CD14-positive monocyte (primary cell): ENCODE results near the gene SDF4. TPM values are rescaled to one million over a fixed set of nuclear protein-coding genes. Genes with fewer than 3 reads are reported as not detected.

ENCODE experiments used
- DNase-seq, 3 donors: peaks; one replicate each; pipeline ENCODE4 v3.0.0-alpha.2; 2011 to 2022
- H2AFZ ChIP-seq: 2 replicates; pipeline ENCODE4 v1.6.0; 2012; ENCODE audit warnings: mild to moderate bottlenecking, low read depth, low read length, inconsistent platforms; ENCODE audit not compliant: insufficient read depth, poor library complexity, severe bottlenecking
- H3K27ac ChIP-seq, 2 donors: 1 replicate in 1 of 2; 2 replicates in 1 of 2; pipeline ENCODE4 v1.5.1; 2012 to 2013; ENCODE audit warnings: low read length in 2 of 2, control low read depth in 1 of 2, inconsistent platforms in 1 of 2, low read depth in 1 of 2, mild to moderate bottlenecking in 1 of 2
- H3K27me3 ChIP-seq, 2 donors: one replicate each; pipeline versions ENCODE4 v1.6.0 to v1.6.1; 2011 to 2013; ENCODE audit warnings: low read length in 2 of 2; ENCODE audit not compliant: control insufficient read depth in 2 of 2, insufficient read depth in 2 of 2
- H3K36me3 ChIP-seq, 2 donors: replicated peaks in 1 of 2; 1 replicate in 1 of 2; 2 replicates in 1 of 2; pipeline versions ENCODE4 v1.5.1 to v1.6.1; 2012 to 2013; ENCODE audit warnings: low read length in 2 of 2, control low read depth in 1 of 2, inconsistent platforms in 1 of 2, mild to moderate bottlenecking in 1 of 2; ENCODE audit not compliant: insufficient read depth in 2 of 2, control insufficient read depth in 1 of 2
- H3K4me1 ChIP-seq, 2 donors: 1 replicate in 1 of 2; 2 replicates in 1 of 2; pipeline versions ENCODE4 v1.5.1 to v1.6.1; 2012 to 2013; ENCODE audit warnings: low read length in 2 of 2, control low read depth in 1 of 2, inconsistent platforms in 1 of 2, mild to moderate bottlenecking in 1 of 2, moderate library complexity in 1 of 2; ENCODE audit not compliant: insufficient read depth in 2 of 2, control insufficient read depth in 1 of 2
- H3K4me2 ChIP-seq: replicated peaks from 2 replicates; pipeline ENCODE3; 2012; ENCODE audit warnings: low read length, moderate library complexity, mild to moderate bottlenecking; ENCODE audit not compliant: poor library complexity, severe bottlenecking; ENCODE audit errors: extremely low read depth
- H3K4me3 ChIP-seq, 3 experiments: fragments of 200-600 bp in 1 of 3; sonication (generic) in 1 of 3; replicated peaks in 1 of 3; 1 replicate in 2 of 3; 2 replicates in 1 of 3; pipeline ENCODE4 v1.5.1; 2011 to 2013; ENCODE audit warnings: low read length in 3 of 3, mild to moderate bottlenecking in 3 of 3, control low read depth in 2 of 3, low read depth in 2 of 3, inconsistent platforms in 1 of 3, moderate library complexity in 1 of 3
- H3K79me2 ChIP-seq: 2 replicates; pipeline ENCODE4 v1.6.0; 2012; ENCODE audit warnings: mild to moderate bottlenecking, control low read depth, inconsistent platforms, low read length, moderate library complexity; ENCODE audit not compliant: insufficient read depth
- H3K9ac ChIP-seq: 2 replicates; pipeline ENCODE4 v1.6.0; 2017; ENCODE audit warnings: low read length, mild to moderate bottlenecking; ENCODE audit not compliant: insufficient read depth, poor library complexity, severe bottlenecking
- H3K9me3 ChIP-seq, 2 donors: replicated peaks in 1 of 2; 1 replicate in 1 of 2; 2 replicates in 1 of 2; pipeline versions ENCODE4 v1.5.1 to v1.6.1; 2012 to 2013; ENCODE audit warnings: low read length in 2 of 2, control low read depth in 1 of 2; ENCODE audit not compliant: control insufficient read depth in 1 of 2, insufficient read depth in 1 of 2
- H4K20me1 ChIP-seq: 2 replicates; pipeline ENCODE4 v1.6.0; 2012; ENCODE audit warnings: mild to moderate bottlenecking, low read length, control low read depth, moderate library complexity; ENCODE audit not compliant: insufficient read depth
- H3K27ac Mint-ChIP-seq, 7 donors: one replicate each; pipeline ENCODE4 v1.8.0; 2020; ENCODE audit warnings: mild to moderate bottlenecking in 7 of 7, mixed read lengths in 7 of 7, moderate library complexity in 6 of 7, inconsistent platforms in 2 of 7
- H3K27me3 Mint-ChIP-seq, 3 donors: one replicate each; pipeline ENCODE4 v1.8.0; 2021 to 2022; ENCODE audit warnings: low read depth in 3 of 3, mild to moderate bottlenecking in 3 of 3, mixed read lengths in 3 of 3, moderate library complexity in 3 of 3, inconsistent platforms in 1 of 3
- H3K36me3 Mint-ChIP-seq, 2 donors: one replicate each; pipeline ENCODE4 v1.8.0; 2020; ENCODE audit warnings: mixed read lengths in 2 of 2, inconsistent platforms in 1 of 2, mild to moderate bottlenecking in 1 of 2
- H3K4me1 Mint-ChIP-seq: one replicate; pipeline ENCODE4 v1.8.0; 2020; ENCODE audit warnings: mild to moderate bottlenecking, mixed read lengths
- H3K4me3 Mint-ChIP-seq, 2 donors: one replicate each; pipeline ENCODE4 v1.8.0; 2020; ENCODE audit warnings: mild to moderate bottlenecking in 2 of 2, mixed read lengths in 2 of 2, moderate library complexity in 1 of 2
- H3K9me3 Mint-ChIP-seq, 7 donors: one replicate each; pipeline ENCODE4 v1.8.0; 2020 to 2022; ENCODE audit warnings: mixed read lengths in 7 of 7, mild to moderate bottlenecking in 6 of 7, moderate library complexity in 6 of 7, inconsistent platforms in 2 of 7
- CTCF ChIP-seq: fragments of 200-600 bp; IDR thresholded peaks from one replicate; pipeline ENCODE4 v1.8.0; 2022; ENCODE audit warnings: antibody characterized with exemption, mild to moderate bottlenecking
- WGBS: methylation state at CpG from one replicate; pipeline ENCODE4 v1.1.5; 2013; ENCODE audit warnings: missing lambda C conversion rate; ENCODE audit not compliant: insufficient coverage; 5-methylcytosine and 5-hydroxymethylcytosine counted together
- intact Hi-C, 2 donors: fragments of 100-400 bp; cut with micrococcal nuclease; formaldehyde crosslinking; loops; one replicate each; pipeline versions ENCODE4 v1.15.0 to v1.15.1; 2023
- polyA plus RNA-seq, 3 donors: library from polyadenylated mRNA; depleted of rRNA in 1 of 3; unstranded in 2 of 3; stranded (reverse) in 1 of 3; fragments of 300-500 nt in 2 of 3; fragments of >200 nt in 1 of 3; fragmentation: Illumina TruSeq in 2 of 3; gene quantifications; 1 replicate in 2 of 3; 2 replicates in 1 of 3; pipeline ENCODE4 v1.2.3, GENCODE V29; 2012 to 2021

Gene SDF4
- polyA plus RNA-seq, 3 donors: 81.7 to 98.9 (median 89.0) TPM

GRCh38 chr1:1179346-1179982 is 52.3 kb downstream of the SDF4 start:
- Mint-ChIP-seq H3K36me3 (no peaks in the 10 kb centered on the region), H3K27ac (no peak overlapping the region), H3K9me3 (peaks cover 4 to 11% (median 7%) of the 10 kb centered on the region in 7 donors), H3K27me3 (peaks cover 13 to 37% (median 16%) of the 10 kb centered on the region in 3 donors), H3K4me1 (no peaks in the 10 kb centered on the region), H3K4me3 (no peak overlapping the region)
- Histone ChIP-seq H3K9me3 (peaks cover 0 to 6% of the 10 kb centered on the region in 2 donors), H2AFZ (no peak overlapping the region), H3K9ac (no peak overlapping the region), H3K4me1 (peaks cover 0 to 2% of the 10 kb centered on the region in 2 donors), H3K4me3 (no peak overlapping the region), H3K27me3 (peaks cover 0 to 14% of the 10 kb centered on the region in 2 donors), H4K20me1 (no peaks in the 10 kb centered on the region), H3K27ac (no peak overlapping the region), H3K36me3 (no peaks in the 10 kb centered on the region), H3K4me2 (no peak overlapping the region), H3K79me2 (no peaks in the 10 kb centered on the region)
- intact Hi-C loops: no loop called here
- no peak for DNase-seq
- 90% methylated on average over 18 of the region's 25 CpGs for WGBS
- TF ChIP-seq CTCF: no peak

GRCh38 chr1:1178794-1179331 is 52.9 kb downstream of the SDF4 start:
- peaks cover 0 to 2% of the 10 kb centered on the region in 2 donors for H3K4me1 ChIP-seq
- no peak for DNase-seq
- WGBS: 96% methylated on average over 28 of the region's 32 CpGs
- peaks cover 0 to 20% of the 10 kb centered on the region in 2 donors for H3K27me3 ChIP-seq
- Mint-ChIP-seq H3K9me3 (peaks cover 4 to 14% (median 7%) of the 10 kb centered on the region in 7 donors), H3K27ac (no peak overlapping the region), H3K4me1 (no peaks in the 10 kb centered on the region), H3K4me3 (no peak overlapping the region), H3K27me3 (peaks cover 18 to 43% (median 19%) of the 10 kb centered on the region in 3 donors), H3K36me3 (no peaks in the 10 kb centered on the region)
- H2AFZ ChIP-seq: no peak overlapping the region
- no peaks in the 10 kb centered on the region for H3K36me3 ChIP-seq
- H3K27ac ChIP-seq: no peak overlapping the region
- intact Hi-C loops: no loop called here
- H3K9ac ChIP-seq: no peak overlapping the region
- peaks cover 0 to 6% of the 10 kb centered on the region in 2 donors for H3K9me3 ChIP-seq
- no peaks in the 10 kb centered on the region for H4K20me1 ChIP-seq
- no peaks in the 10 kb centered on the region for H3K79me2 ChIP-seq
- no peak overlapping the region for H3K4me3 ChIP-seq
- TF ChIP-seq CTCF: no peak
- no peak overlapping the region for H3K4me2 ChIP-seq
